ENCODE data around the gene WNK1.
A peak's percentile ranks its signal among the peaks of the same experiment; 100 is the strongest.
"Not testable (repeated sequence)": the region's sequence is repeated elsewhere in the genome, so short reads cannot be mapped to it uniquely, and the experiment has no call there.

WNK1 gene

GRCh38 chr12:751999-752694 lies at the start of gene WNK1:
Gene WNK1, plus strand, starts transcription at chr12:752579. Its CDS starts 987 bp downstream, at chr12:753566.
- peak; percentile 99 for DNase-seq (ENCODE audit: low spot score)

GRCh38 chr12:704516-705242 lies 47.7 kb upstream of the WNK1 start:
- DNase-seq (ENCODE audit: low spot score): no peak

GRCh38 chr12:708084-708483 lies 44.3 kb upstream of the WNK1 start:
- not testable (repeated sequence) for DNase-seq (ENCODE audit: low spot score)

GRCh38 chr12:709455-710020 lies 42.8 kb upstream of the WNK1 start:
- DNase-seq (ENCODE audit: low spot score): no peak

- DNase-seq (ENCODE audit: low spot score): no peak
Observed at GRCh38 chr12:712172-712863, 40.1 kb upstream of the WNK1 start.

GRCh38 chr12:713281-713875 lies 39.0 kb upstream of the WNK1 start:
- no peak for DNase-seq (ENCODE audit: low spot score)

GRCh38 chr12:716506-716905 lies 35.9 kb upstream of the WNK1 start:
- DNase-seq (ENCODE audit: low spot score): peak; percentile 47

GRCh38 chr12:718756-719102 lies 33.6 kb upstream of the WNK1 start:
- DNase-seq (ENCODE audit: low spot score): no peak

- DNase-seq (ENCODE audit: low spot score): no peak
Observed at GRCh38 chr12:720231-720941, 32.0 kb upstream of the WNK1 start.

- no peak for DNase-seq (ENCODE audit: low spot score)
Observed at GRCh38 chr12:724194-724855, 28.1 kb upstream of the WNK1 start.

- DNase-seq (ENCODE audit: low spot score): no peak
Observed at GRCh38 chr12:725076-725475, 27.3 kb upstream of the WNK1 start.

GRCh38 chr12:726281-727140 lies 25.9 kb upstream of the WNK1 start:
- no peak for DNase-seq (ENCODE audit: low spot score)

- no peak for DNase-seq (ENCODE audit: low spot score)
Observed at GRCh38 chr12:727321-727720, 25.1 kb upstream of the WNK1 start.

- no peak for DNase-seq (ENCODE audit: low spot score)
Observed at GRCh38 chr12:728781-729180, 23.6 kb upstream of the WNK1 start.

- DNase-seq (ENCODE audit: low spot score): no peak
Observed at GRCh38 chr12:729221-729620, 23.2 kb upstream of the WNK1 start.

GRCh38 chr12:730550-730949 lies 21.8 kb upstream of the WNK1 start:
- no peak for DNase-seq (ENCODE audit: low spot score)

- DNase-seq (ENCODE audit: low spot score): peak; percentile 10
Observed at GRCh38 chr12:737122-737739, 15.1 kb upstream of the WNK1 start.

GRCh38 chr12:738712-739111 lies 13.7 kb upstream of the WNK1 start:
- DNase-seq (ENCODE audit: low spot score): peak; percentile 3

- no peak for DNase-seq (ENCODE audit: low spot score)
Observed at GRCh38 chr12:739349-739748, 13.0 kb upstream of the WNK1 start.

- DNase-seq (ENCODE audit: low spot score): peak; percentile 3
Observed at GRCh38 chr12:740921-741320, 11.5 kb upstream of the WNK1 start.

Measured in hematopoietic multipotent progenitor cell treated with erythropoietin and hydrocortisone succinate and interleukin-3 and kit ligand, for 17 days (in vitro differentiated cells).